Bronchial epithelial cell (primary cell): ENCODE data around the gene RNF32. TPM values are rescaled to one million over a fixed set of nuclear protein-coding genes. Genes with fewer than 3 reads are reported as not detected.
A peak's percentile ranks its signal among the peaks of the same experiment; 100 is the strongest.

Experiments
- DNase-seq: peaks from one replicate; pipeline ENCODE4 v3.0.0-alpha.2; 2010; ENCODE audit warnings: low read depth
- FAIRE-seq: peaks from 2 replicates; lab custom pipeline; 2011; peaks lifted over from hg19 to GRCh38; lab: Jason Lieb, UNC
- H3K27me3 ChIP-seq: 2 replicates; pipeline ENCODE4 v1.5.1; 2011; ENCODE audit warnings: low read length; ENCODE audit not compliant: control insufficient read depth, insufficient read depth
- H3K36me3 ChIP-seq: 2 replicates; pipeline ENCODE4 v1.5.1; 2011; ENCODE audit warnings: low read length; ENCODE audit not compliant: control insufficient read depth, insufficient read depth
- H3K4me3 ChIP-seq: 2 replicates; pipeline ENCODE4 v1.5.1; 2011; ENCODE audit warnings: mild to moderate bottlenecking, low read depth, low read length, control low read depth
- total RNA-seq: library from RNA; depleted of rRNA; stranded (reverse); fragments of >200 nt; gene quantifications from 2 replicates; pipeline ENCODE4 v1.2.1, GENCODE V29; 2014
- TF ChIP-seq, protein P1 (sequence below): IDR thresholded peaks from 2 replicates; pipeline ENCODE4 v1.5.1; 2011; ENCODE audit warnings: mild to moderate bottlenecking, moderate library complexity, low read length, control low read depth, inconsistent platforms; ENCODE audit not compliant: insufficient read depth, severe bottlenecking

Gene RNF32
- total RNA-seq, 1 donor from 2014 or later: 1.8 TPM

DNA sequence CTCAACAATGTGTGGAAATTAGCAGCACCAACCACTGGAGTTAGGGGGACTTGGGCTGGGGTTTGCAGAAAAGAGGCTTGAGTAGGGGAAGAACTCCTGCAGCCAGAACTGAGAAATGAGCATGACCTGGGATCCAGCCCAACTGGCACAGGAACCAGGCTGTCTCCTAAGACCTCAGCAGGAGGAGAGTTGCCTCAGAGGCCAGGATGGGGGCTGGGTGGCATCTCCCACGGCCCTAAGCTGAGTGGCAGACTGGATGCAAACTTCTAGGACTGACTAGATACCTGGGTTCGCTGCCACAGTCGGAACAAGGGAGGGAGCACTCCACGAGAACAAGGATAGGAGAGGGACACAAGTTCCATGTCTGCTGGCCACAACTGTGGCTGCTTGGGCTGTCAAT, 62.6 kb downstream of the RNF32 start:
- Histone ChIP-seq H3K4me3 (no peak overlapping the region), H3K36me3 (no peaks in the 10 kb centered on the region), H3K27me3 (no peaks in the 10 kb centered on the region)
- no peak for FAIRE-seq
- TF ChIP-seq, protein P1, sequence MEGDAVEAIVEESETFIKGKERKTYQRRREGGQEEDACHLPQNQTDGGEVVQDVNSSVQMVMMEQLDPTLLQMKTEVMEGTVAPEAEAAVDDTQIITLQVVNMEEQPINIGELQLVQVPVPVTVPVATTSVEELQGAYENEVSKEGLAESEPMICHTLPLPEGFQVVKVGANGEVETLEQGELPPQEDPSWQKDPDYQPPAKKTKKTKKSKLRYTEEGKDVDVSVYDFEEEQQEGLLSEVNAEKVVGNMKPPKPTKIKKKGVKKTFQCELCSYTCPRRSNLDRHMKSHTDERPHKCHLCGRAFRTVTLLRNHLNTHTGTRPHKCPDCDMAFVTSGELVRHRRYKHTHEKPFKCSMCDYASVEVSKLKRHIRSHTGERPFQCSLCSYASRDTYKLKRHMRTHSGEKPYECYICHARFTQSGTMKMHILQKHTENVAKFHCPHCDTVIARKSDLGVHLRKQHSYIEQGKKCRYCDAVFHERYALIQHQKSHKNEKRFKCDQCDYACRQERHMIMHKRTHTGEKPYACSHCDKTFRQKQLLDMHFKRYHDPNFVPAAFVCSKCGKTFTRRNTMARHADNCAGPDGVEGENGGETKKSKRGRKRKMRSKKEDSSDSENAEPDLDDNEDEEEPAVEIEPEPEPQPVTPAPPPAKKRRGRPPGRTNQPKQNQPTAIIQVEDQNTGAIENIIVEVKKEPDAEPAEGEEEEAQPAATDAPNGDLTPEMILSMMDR: no peak
- no peak for DNase-seq

DNA sequence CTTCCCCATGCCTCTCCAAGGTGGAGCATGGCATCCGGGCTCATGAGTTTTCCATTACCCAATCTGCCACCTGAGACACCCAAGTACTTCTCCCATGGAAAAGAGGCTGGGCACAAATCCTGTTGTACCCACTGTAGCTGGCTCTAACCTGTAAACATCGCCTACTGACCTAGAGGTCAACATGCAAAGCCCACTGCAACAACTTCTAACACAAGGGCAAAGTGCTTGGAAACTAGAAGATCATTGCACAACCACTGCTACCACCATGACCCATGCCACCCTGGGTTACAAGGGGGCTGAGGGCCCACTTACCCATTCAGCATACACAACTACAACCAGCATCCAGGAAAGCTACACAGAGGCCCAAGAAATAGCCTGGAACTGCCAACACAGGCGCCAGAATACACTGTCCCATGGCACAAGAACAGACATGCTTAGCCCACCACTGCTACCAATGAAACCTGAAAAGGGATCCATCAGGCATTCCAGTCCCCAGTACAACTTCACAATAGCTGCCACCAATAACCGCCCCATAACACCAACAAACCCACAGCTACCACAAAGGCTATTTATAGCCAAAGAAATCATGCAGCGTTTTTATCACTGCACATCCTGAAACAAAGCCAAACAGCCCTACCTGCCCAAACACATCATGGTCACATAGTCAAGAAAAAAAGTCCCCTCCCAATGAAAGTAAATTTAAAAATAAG, 63.4 kb downstream of the RNF32 start:
- no peaks in the 10 kb centered on the region for H3K36me3 ChIP-seq
- TF ChIP-seq, protein P1: no peak
- no peak overlapping the region for H3K4me3 ChIP-seq
- H3K27me3 ChIP-seq: no peaks in the 10 kb centered on the region
- FAIRE-seq (no peak), DNase-seq (peak; percentile 24)

DNA sequence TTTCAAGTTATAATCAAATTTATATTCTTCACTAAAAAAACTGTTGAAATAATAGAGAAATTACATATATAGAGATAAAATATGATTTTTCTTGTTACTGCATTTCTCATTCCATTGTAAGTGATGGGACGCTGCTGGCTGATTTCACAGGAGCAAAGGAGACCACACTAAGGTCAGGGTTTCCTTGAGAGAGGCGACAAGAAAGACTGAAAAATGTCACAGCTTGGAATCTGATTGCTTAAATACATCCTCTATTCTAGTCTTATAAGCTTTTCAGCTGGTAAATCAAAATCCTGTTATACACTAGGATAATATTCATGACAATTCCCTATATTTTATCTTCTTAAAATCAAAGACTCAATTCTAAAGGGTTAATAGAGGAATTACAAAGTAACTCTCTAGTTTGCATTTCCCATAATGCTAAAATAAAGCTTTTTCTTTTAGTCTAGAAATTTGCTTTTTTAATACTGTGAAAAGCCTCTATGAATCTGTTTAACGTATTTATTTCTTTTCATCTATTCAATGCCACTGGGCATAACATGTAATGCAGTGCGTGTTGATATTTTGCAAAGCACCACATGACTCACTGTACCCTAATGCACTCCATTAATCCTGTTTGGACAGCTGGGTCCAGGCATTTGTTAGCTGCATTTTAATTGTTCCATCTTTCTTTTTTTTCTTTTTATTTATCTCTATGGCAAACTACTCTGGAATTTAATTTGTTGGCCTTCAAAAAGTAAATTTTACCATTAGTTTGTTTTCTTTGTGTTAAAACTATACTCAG, 81.7 kb downstream of the RNF32 start:
- Histone ChIP-seq H3K4me3 (no peak overlapping the region), H3K27me3 (no peaks in the 10 kb centered on the region), H3K36me3 (no peaks in the 10 kb centered on the region)
- peak; percentile 31 for DNase-seq
- FAIRE-seq: no peak
- TF ChIP-seq, protein P1: no peak

DNA sequence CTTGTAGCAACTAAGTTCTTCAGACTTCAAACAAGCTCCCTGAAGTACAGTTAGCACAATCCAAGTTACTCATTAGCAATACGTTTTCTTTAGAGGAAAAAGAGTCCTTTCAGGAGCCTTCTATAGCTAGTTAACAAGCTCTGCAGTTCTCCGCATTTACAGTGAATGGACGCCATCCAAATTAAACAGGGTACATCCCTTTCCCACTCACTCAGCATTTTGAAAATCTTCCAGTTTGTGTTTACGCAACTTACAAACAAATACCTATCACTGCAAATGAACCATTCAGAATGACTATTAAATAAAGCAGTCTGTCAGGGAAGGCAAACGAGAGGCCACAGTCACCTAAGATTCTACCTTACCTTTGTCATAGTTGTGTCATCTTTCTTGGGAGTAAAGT, 84.5 kb downstream of the RNF32 start:
- Histone ChIP-seq H3K4me3 (no peak overlapping the region), H3K27me3 (no peaks in the 10 kb centered on the region), H3K36me3 (no peaks in the 10 kb centered on the region)
- DNase-seq (peak; percentile 69), FAIRE-seq (peak; percentile 18)
- TF ChIP-seq, protein P1: no peak

DNA sequence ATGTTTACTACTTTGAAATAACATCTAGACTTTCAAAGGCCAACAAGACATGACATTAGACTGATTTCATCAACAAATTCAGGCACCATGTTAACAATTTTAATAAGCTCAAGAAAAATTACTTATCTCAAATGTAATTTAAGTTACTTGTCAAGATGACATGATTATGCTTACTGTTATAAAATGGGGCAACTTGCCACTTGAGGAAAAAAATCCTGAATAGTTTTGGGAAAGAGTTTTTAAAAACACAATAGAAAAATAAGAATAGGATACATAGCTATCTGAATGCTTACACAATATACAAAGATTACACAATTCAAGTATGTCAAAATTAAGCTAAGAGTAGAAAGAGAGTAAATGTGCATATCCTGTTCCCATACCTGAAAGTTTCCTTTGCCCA, 85.4 kb downstream of the RNF32 start:
- DNase-seq: no peak
- Histone ChIP-seq H3K27me3 (no peaks in the 10 kb centered on the region), H3K36me3 (no peaks in the 10 kb centered on the region), H3K4me3 (no peak overlapping the region)
- no peak for FAIRE-seq
- TF ChIP-seq, protein P1: no peak
